ENCODE results near the gene BMP6. TPM values are rescaled to one million over a fixed set of nuclear protein-coding genes. Genes with fewer than 3 reads are reported as not detected.

The BMP6 gene
- total and polyA plus RNA-seq, 12 donors, result 0.59 to 4.1 (median 2.6) TPM

DNA sequence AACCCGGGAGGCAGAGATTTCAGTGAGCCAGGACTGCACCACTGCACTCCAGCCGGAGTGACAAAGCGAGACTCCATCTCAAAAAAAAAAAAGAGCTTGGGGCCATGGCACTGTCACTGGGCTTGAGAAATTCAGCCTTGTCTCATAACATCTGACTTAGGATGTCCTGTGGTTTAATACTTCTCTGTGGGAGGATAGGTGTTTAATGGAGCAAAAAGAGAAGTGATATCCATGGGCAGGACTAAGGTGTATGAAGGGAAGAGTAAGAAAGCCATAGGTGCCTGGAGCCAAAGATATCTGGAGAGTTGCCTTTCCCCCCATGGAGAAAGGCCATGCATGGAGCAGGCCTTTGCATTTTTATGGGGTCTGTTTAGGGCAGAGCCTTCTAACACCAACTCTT, 11.2 kb downstream of the BMP6 start:
- intact Hi-C loops (cut with DNase I), result no loop called here
- DNase-seq, result no peak
- H3K27me3 ChIP-seq, result peaks cover 0 to 52% (median 14%) of the 10 kb centered on the region in 7 donors
- H3K4me3 ChIP-seq, result no peak overlapping the region
- peaks cover 0 to 4% (median 0%) of the 10 kb centered on the region in 9 donors for H3K4me1 ChIP-seq
- no peak overlapping the region for H3K27ac ChIP-seq
- 95 to 97% methylated on average over 3 of the region's 3 CpGs for WGBS, 2 donors
- no peaks in the 10 kb centered on the region for H3K9me3 ChIP-seq
- no peaks in the 10 kb centered on the region for H3K36me3 ChIP-seq
- ATAC-seq, result no peak
- no peak for TF ChIP-seq CTCF (IDR thresholded peaks at IDR 0.05)

GRCh38 chr6:7737867-7738266, 12.0 kb downstream of the BMP6 start:
- Histone ChIP-seq H3K27ac (no peak overlapping the region), H3K4me3 (no peak overlapping the region), H3K4me1 (peaks cover 0 to 4% (median 0%) of the 10 kb centered on the region in 9 donors), H3K36me3 (no peaks in the 10 kb centered on the region), H3K27me3 (peaks cover 0 to 51% (median 7%) of the 10 kb centered on the region in 7 donors), H3K9me3 (no peaks in the 10 kb centered on the region)
- ATAC-seq (no peak), DNase-seq (no peak)
- no peak for TF ChIP-seq CTCF (IDR thresholded peaks at IDR 0.05)
- intact Hi-C loops (cut with DNase I), result no loop called here
- WGBS, 2 donors, result 92 to 96% methylated on average over 2 of the region's 2 CpGs

GRCh38 chr6:7742223-7742785, 16.4 kb downstream of the BMP6 start:
- Histone ChIP-seq H3K9me3 (no peaks in the 10 kb centered on the region), H3K4me1 (no peaks in the 10 kb centered on the region), H3K27ac (no peak overlapping the region), H3K36me3 (no peaks in the 10 kb centered on the region), H3K27me3 (peaks cover 0 to 49% (median 16%) of the 10 kb centered on the region in 7 donors), H3K4me3 (no peak overlapping the region)
- no peak for DNase-seq
- ATAC-seq, result no peak
- TF ChIP-seq CTCF (IDR thresholded peaks at IDR 0.05), result no peak
- intact Hi-C loops (cut with DNase I), result no loop called here
- 72 to 82% methylated on average over 10 of the region's 10 CpGs for WGBS, 2 donors

DNA sequence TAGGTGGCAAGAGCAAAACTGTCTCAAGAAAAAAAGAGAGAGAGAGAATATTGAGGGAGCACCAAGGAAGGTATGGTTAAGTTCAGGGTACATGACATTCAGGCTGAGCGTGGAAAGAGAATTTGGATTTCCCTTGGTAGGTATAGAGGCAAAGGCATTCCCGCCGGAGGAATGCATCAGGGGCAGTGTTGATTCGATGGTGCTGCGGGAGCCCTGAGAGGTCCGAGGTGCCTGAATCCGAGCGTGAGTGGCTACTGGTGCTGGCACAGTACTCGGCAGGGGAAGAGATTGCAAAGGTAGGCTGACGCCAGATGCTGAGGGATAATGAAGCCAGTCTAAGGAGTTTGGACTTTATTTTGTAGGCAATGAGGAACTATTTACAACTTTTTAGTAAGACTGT, 20.0 kb downstream of the BMP6 start:
- H3K4me3 ChIP-seq, result no peak overlapping the region
- no peak for TF ChIP-seq CTCF (IDR thresholded peaks at IDR 0.05)
- no peaks in the 10 kb centered on the region for H3K9me3 ChIP-seq
- no peak for DNase-seq
- intact Hi-C loops (cut with DNase I), result no loop called here
- ATAC-seq, result no peak
- H3K36me3 ChIP-seq, result no peaks in the 10 kb centered on the region
- peaks cover 0 to 26% (median 7%) of the 10 kb centered on the region in 7 donors for H3K27me3 ChIP-seq
- WGBS, 2 donors, result 86 to 90% methylated on average over 10 of the region's 10 CpGs
- no peak overlapping the region for H3K27ac ChIP-seq
- H3K4me1 ChIP-seq, result no peaks in the 10 kb centered on the region

Measured in heart right ventricle (tissue), 16 donors.